Common myeloid progenitor, CD34-positive (primary cell): ENCODE results near the gene USP1.

Experiments used
- CTCF ChIA-PET: fragments of 350-600 bp; sonication (Branson Sonifier 250); formaldehyde crosslinking; loops from one replicate; lab custom pipeline; 2021; ENCODE audit warnings: antibody characterized with exemption; lab: Charles Lee
- POLR2A ChIA-PET: fragments of 350-600 bp; sonication (Branson Sonifier 250); formaldehyde crosslinking; loops from one replicate; lab custom pipeline; 2021; ENCODE audit warnings: antibody characterized with exemption; lab: Charles Lee
- DNase-seq, 3 donors: peaks; one replicate each; pipeline versions ENCODE4 v3.0.0 to v3.0.0-alpha.2; 2013
- H3K27ac ChIP-seq, 2 experiments: 1 replicate in 1 of 2; 2 replicates in 1 of 2; pipeline ENCODE4 v1.7.0; 2013; ENCODE audit warnings: inconsistent platforms in 2 of 2, low read length in 2 of 2, mild to moderate bottlenecking in 2 of 2, low read depth in 1 of 2, moderate library complexity in 1 of 2; ENCODE audit not compliant: severe bottlenecking in 2 of 2, insufficient read depth in 1 of 2, poor library complexity in 1 of 2
- H3K27me3 ChIP-seq, 5 experiments: replicated peaks in 2 of 5; 1 replicate in 3 of 5; 2 replicates in 2 of 5; pipeline versions ENCODE4 v1.6.1 to v1.7.0; 2013; ENCODE audit warnings: low read length in 4 of 5, mild to moderate bottlenecking in 2 of 5, moderate library complexity in 2 of 5, inconsistent platforms in 1 of 5; ENCODE audit not compliant: insufficient read depth in 5 of 5, control insufficient read depth in 4 of 5
- H3K36me3 ChIP-seq, 4 experiments: 1 replicate in 2 of 4; 2 replicates in 2 of 4; pipeline versions ENCODE4 v1.6.1 to v1.7.0; 2013; ENCODE audit warnings: low read length in 3 of 4, control low read depth in 1 of 4, mild to moderate bottlenecking in 1 of 4; ENCODE audit not compliant: control insufficient read depth in 4 of 4, insufficient read depth in 4 of 4
- H3K4me1 ChIP-seq, 4 experiments: 1 replicate in 3 of 4; 2 replicates in 1 of 4; pipeline versions ENCODE4 v1.6.1 to v1.7.1; 2013; ENCODE audit warnings: low read length in 3 of 4, mild to moderate bottlenecking in 3 of 4, control low read depth in 1 of 4, inconsistent platforms in 1 of 4, moderate library complexity in 1 of 4; ENCODE audit not compliant: control insufficient read depth in 4 of 4, insufficient read depth in 4 of 4; ENCODE audit errors: control extremely low read depth in 1 of 4
- H3K4me3 ChIP-seq, 7 experiments: 1 replicate in 4 of 7; 2 replicates in 3 of 7; pipeline versions ENCODE4 v1.5.1 to v1.7.0; 2013; ENCODE audit warnings: mild to moderate bottlenecking in 7 of 7, low read length in 6 of 7, moderate library complexity in 6 of 7, inconsistent platforms in 2 of 7, low read depth in 2 of 7, control low read depth in 1 of 7; ENCODE audit not compliant: insufficient read depth in 4 of 7, control insufficient read depth in 1 of 7; ENCODE audit errors: extremely low read depth in 1 of 7
- H3K9me3 ChIP-seq, 5 experiments: 1 replicate in 4 of 5; 2 replicates in 1 of 5; pipeline versions ENCODE4 v1.6.1 to v1.7.1; 2013; ENCODE audit warnings: low read length in 4 of 5, mild to moderate bottlenecking in 2 of 5, inconsistent platforms in 1 of 5, low read depth in 1 of 5, moderate library complexity in 1 of 5; ENCODE audit not compliant: control insufficient read depth in 4 of 5, insufficient read depth in 2 of 5; ENCODE audit errors: control extremely low read depth in 1 of 5
- WGBS: methylation state at CpG from one replicate; pipeline ENCODE4 v1.1.5; 2013; ENCODE audit not compliant: insufficient coverage; 5-methylcytosine and 5-hydroxymethylcytosine counted together

Gene USP1

GRCh38 chr1:62425041-62425440, 11.8 kb upstream of the USP1 start:
- Histone ChIP-seq H3K36me3 (peaks cover 0 to 2% (median 0%) of the 10 kb centered on the region in 4 experiments), H3K9me3 (no peaks in the 10 kb centered on the region), H3K4me3 (peak overlapping the region in 1 of 7 experiments; percentile 7), H3K27me3 (no peaks in the 10 kb centered on the region), H3K27ac (no peak overlapping the region), H3K4me1 (peaks cover 0 to 15% (median 9%) of the 10 kb centered on the region in 4 experiments)
- ChIA-PET POLR2A (interaction anchor here (0.6 to 2.0 kb wide), 3 partner anchors 11 to 656 kb away, joined by 3 to 5 read pairs (median 4); no protein-coding TSS in a partner anchor), CTCF (interaction anchor here (1.0 to 3.0 kb wide), 2 partner anchors 9 to 12 kb away, joined by 3 to 14 read pairs; no protein-coding TSS in a partner anchor)
- no peak for DNase-seq
- WGBS = 95% methylated on average over 3 of the region's 5 CpGs

GRCh38 chr1:62426237-62426636, 10.6 kb upstream of the USP1 start:
- ChIA-PET CTCF (interaction anchor here (1.0 kb wide), 1 partner anchor 230 kb away, joined by 3 read pairs; no protein-coding TSS in a partner anchor), POLR2A (interaction anchor here (2.0 kb wide), 1 partner anchor 10 kb away, joined by 5 read pairs; no protein-coding TSS in a partner anchor)
- no peaks in the 10 kb centered on the region for H3K27me3 ChIP-seq
- WGBS = 17% methylated on average over 1 of the region's 3 CpGs
- peak overlapping the region in 1 of 2 experiments; percentile 34 for H3K27ac ChIP-seq
- H3K4me1 ChIP-seq = peaks cover 0 to 15% (median 9%) of the 10 kb centered on the region in 4 experiments
- peaks cover 0 to 2% (median 0%) of the 10 kb centered on the region in 4 experiments for H3K36me3 ChIP-seq
- peak overlapping the region in 2 of 7 experiments; percentile 33 to 56 for H3K4me3 ChIP-seq
- no peak for DNase-seq
- H3K9me3 ChIP-seq = no peaks in the 10 kb centered on the region

- Histone ChIP-seq H3K9me3 (no peaks in the 10 kb centered on the region), H3K27ac (no peak overlapping the region), H3K36me3 (peaks cover 0 to 2% (median 0%) of the 10 kb centered on the region in 4 experiments), H3K27me3 (no peaks in the 10 kb centered on the region), H3K4me3 (no peak overlapping the region), H3K4me1 (peaks cover 0 to 15% (median 9%) of the 10 kb centered on the region in 4 experiments)
- POLR2A ChIA-PET = interaction anchor here (2.0 kb wide), 1 partner anchor 9 kb away, joined by 5 read pairs; no protein-coding TSS in a partner anchor
- CTCF ChIA-PET = interaction anchor here (1.0 to 1.3 kb wide), 3 partner anchors 9 to 230 kb away, joined by 3 to 4 read pairs (median 3); no protein-coding TSS in a partner anchor
- no CpG with 5 or more reads among the region's 1 CpG for WGBS
- no peak for DNase-seq
These were observed 10.1 kb upstream of the USP1 start for GRCh38 chr1:62426794-62427193.

- Histone ChIP-seq H3K36me3 (peaks cover 0 to 2% (median 0%) of the 10 kb centered on the region in 4 experiments), H3K4me3 (no peak overlapping the region), H3K27me3 (no peaks in the 10 kb centered on the region), H3K27ac (no peak overlapping the region), H3K9me3 (no peaks in the 10 kb centered on the region), H3K4me1 (peaks cover 0 to 15% (median 9%) of the 10 kb centered on the region in 4 experiments)
- no peak for DNase-seq
- 100% methylated on average over 2 of the region's 4 CpGs for WGBS
- ChIA-PET POLR2A (no interaction called here), CTCF (interaction anchor here (1.3 kb wide), 1 partner anchor 12 kb away, joined by 4 read pairs; no protein-coding TSS in a partner anchor)
These were observed 8.5 kb upstream of the USP1 start for GRCh38 chr1:62428351-62428750.

GRCh38 chr1:62429581-62429980, 7.3 kb upstream of the USP1 start:
- H3K4me3 ChIP-seq = no peak overlapping the region
- H3K4me1 ChIP-seq = peaks cover 0 to 15% (median 9%) of the 10 kb centered on the region in 4 experiments
- ChIA-PET CTCF (interaction anchor here (0.6 kb wide), 1 partner anchor 322 kb away, joined by 3 read pairs; no protein-coding TSS in a partner anchor), POLR2A (interaction anchor here (0.8 kb wide), 1 partner anchor 1691 kb away, joined by 3 read pairs; no protein-coding TSS in a partner anchor)
- no peak for DNase-seq
- no peak overlapping the region for H3K27ac ChIP-seq
- H3K36me3 ChIP-seq = no peaks in the 10 kb centered on the region
- no peaks in the 10 kb centered on the region for H3K27me3 ChIP-seq
- WGBS = 100% methylated on average over 1 of the region's 2 CpGs
- no peaks in the 10 kb centered on the region for H3K9me3 ChIP-seq

- CTCF ChIA-PET = interaction anchor here (0.7 to 1.0 kb wide), 3 partner anchors 9 to 298 kb away, joined by 3 read pairs; no protein-coding TSS in a partner anchor
- POLR2A ChIA-PET = no interaction called here
- no peaks in the 10 kb centered on the region for H3K9me3 ChIP-seq
- no peaks in the 10 kb centered on the region for H3K27me3 ChIP-seq
- peak; percentile 16 to 49 (median 41) for DNase-seq
- no peak overlapping the region for H3K4me3 ChIP-seq
- H3K27ac ChIP-seq = no peak overlapping the region
- no peaks in the 10 kb centered on the region for H3K36me3 ChIP-seq
- WGBS = 98% methylated on average over 6 of the region's 10 CpGs
- H3K4me1 ChIP-seq = peaks cover 9 to 24% (median 18%) of the 10 kb centered on the region in 4 experiments
These were observed 2.8 kb upstream of the USP1 start for GRCh38 chr1:62433861-62434617.
